ENCODE data around the gene PTP4A2.

Gene PTP4A2

DNA sequence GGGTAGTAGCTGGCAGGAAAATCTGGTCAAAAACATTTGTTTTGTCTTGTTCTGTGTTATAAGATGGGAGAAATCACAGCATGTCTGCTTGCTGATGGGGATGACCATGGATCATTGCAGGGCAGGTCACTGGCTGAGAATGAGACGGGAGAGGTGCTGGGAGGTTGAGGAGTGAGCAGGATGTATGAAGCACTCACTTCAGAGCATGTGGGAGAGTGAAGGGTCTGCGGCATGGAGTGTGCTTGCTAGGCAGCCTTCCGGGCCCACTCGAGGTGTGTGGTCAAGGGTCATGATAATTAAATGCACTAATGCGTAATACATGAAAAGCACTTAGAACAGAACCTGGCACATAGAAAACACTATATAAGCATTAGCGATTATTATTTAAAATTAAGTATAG is 80.3 kb downstream of the PTP4A2 start:
- DNase-seq = no peak
